ENCODE data around the gene NSL1.

NSL1 gene

GRCh38 chr1:212689758-212690529 lies 101.6 kb downstream of the NSL1 start:
- no peak for DNase-seq (ENCODE audit: low read depth, low spot score)

GRCh38 chr1:212689196-212689725 lies 102.3 kb downstream of the NSL1 start:
- DNase-seq (ENCODE audit: low read depth, low spot score): no peak
- no peak overlapping the region for H3K27ac ChIP-seq

More at GRCh38 chr1:212689758-212690529, 101.6 kb downstream of the NSL1 start:
- no peak overlapping the region for H3K27ac ChIP-seq

GRCh38 chr1:212688341-212689047 lies 103.1 kb downstream of the NSL1 start:
- no peak overlapping the region for H3K27ac ChIP-seq
- no peak for DNase-seq (ENCODE audit: low read depth, low spot score)

- DNase-seq (ENCODE audit: low read depth, low spot score): no peak
- no peak overlapping the region for H3K27ac ChIP-seq
Observed at GRCh38 chr1:212687811-212688210, 103.8 kb downstream of the NSL1 start.

- DNase-seq (ENCODE audit: low read depth, low spot score): no peak
- no peak overlapping the region for H3K27ac ChIP-seq
Observed at GRCh38 chr1:212686591-212686990, 105.0 kb downstream of the NSL1 start.

- H3K27ac ChIP-seq: no peak overlapping the region
- no peak for DNase-seq (ENCODE audit: low read depth, low spot score)
Observed at GRCh38 chr1:212686069-212686468, 105.5 kb downstream of the NSL1 start.

GRCh38 chr1:212685429-212685828 lies 106.1 kb downstream of the NSL1 start:
- no peak overlapping the region for H3K27ac ChIP-seq
- DNase-seq (ENCODE audit: low read depth, low spot score): no peak

- H3K27ac ChIP-seq: no peak overlapping the region
- DNase-seq (ENCODE audit: low read depth, low spot score): no peak
Observed at GRCh38 chr1:212684521-212685090, 107.0 kb downstream of the NSL1 start.

GRCh38 chr1:212684076-212684475 lies 107.5 kb downstream of the NSL1 start:
- H3K27ac ChIP-seq: no peak overlapping the region
- DNase-seq (ENCODE audit: low read depth, low spot score): no peak

GRCh38 chr1:212683357-212683722 lies 108.2 kb downstream of the NSL1 start:
- H3K27ac ChIP-seq: no peak overlapping the region
- no peak for DNase-seq (ENCODE audit: low read depth, low spot score)

- no peak overlapping the region for H3K27ac ChIP-seq
- no peak for DNase-seq (ENCODE audit: low read depth, low spot score)
Observed at GRCh38 chr1:212680680-212681389, 110.7 kb downstream of the NSL1 start.

GRCh38 chr1:212678456-212679410 lies 112.8 kb downstream of the NSL1 start:
- H3K27ac ChIP-seq: no peak overlapping the region
- DNase-seq (ENCODE audit: low read depth, low spot score): no peak

GRCh38 chr1:212677573-212677972 lies 114.0 kb downstream of the NSL1 start:
- no peak for DNase-seq (ENCODE audit: low read depth, low spot score)
- H3K27ac ChIP-seq: no peak overlapping the region

- no peak for DNase-seq (ENCODE audit: low read depth, low spot score)
Observed at GRCh38 chr1:212677136-212677535, 114.4 kb downstream of the NSL1 start.

More at GRCh38 chr1:212677136-212677535, 114.4 kb downstream of the NSL1 start:
- no peak overlapping the region for H3K27ac ChIP-seq

Data from epithelial cell of prostate (primary cell).